ENCODE measurements around the gene NELL1.

The NELL1 gene

DNA sequence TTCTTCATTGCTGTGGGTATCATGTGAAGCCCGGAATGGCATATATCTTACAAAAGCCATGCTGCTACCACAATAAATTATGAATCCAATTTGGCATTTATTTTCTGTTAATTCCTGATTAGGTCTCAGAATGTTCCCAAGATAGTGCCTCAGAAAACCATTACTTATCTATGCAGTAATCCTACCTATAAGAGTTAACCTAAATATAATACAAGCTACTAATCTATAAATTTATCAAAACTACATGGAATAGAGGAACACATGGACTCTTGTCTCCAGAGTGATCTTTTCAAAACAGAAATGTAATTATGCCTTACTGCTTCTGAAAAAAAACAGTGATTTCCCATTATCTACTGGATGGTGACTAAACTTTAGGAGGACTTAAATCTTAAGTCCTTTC, 835.7 kb downstream of the NELL1 start:
- TF ChIP-seq CTCF (IDR thresholded peaks at IDR 0.05; ENCODE audit: borderline replicate concordance, extremely low read depth, low read length, poor library complexity, severe bottlenecking) (no peak), EZH2 (IDR thresholded peaks at IDR 0.05; ENCODE audit: borderline replicate concordance, low read depth, low read length, severe bottlenecking) (no peak)
- no peak overlapping the region for H3K4me3 ChIP-seq (ENCODE audit: low read depth in 1 of 2, low read length in 2 of 2)
- ATAC-seq (ENCODE audit: insufficient read depth, low read depth), result no peak

DNA sequence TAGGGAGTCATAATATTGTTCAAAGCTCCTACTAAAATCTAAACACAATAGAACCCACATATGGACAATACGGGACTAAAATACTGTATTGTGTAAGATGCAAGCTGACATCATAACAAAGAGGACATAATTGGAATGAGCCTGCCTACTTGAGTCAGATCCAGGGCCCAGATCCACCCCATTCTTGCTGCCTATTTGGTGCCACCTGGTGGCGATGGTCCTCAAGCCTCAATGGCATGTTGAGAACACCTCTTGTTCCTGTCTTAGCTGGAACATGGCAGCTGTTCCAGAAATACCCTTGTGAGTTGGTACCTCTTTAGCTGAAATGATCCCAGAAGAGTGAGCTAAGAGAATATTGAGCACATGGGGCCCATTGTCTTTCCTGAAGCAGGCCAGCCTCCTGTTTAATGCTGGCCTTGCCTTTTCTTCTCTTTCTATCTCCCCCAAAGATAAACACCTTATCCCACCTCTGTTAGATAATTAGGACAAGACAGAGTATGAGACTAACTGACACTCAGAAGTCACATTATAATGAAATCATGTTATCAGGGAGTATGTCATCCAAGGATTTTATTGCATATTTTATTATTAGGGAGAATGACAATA, 842.6 kb downstream of the NELL1 start:
- Histone ChIP-seq H3K4me2 (ENCODE audit: insufficient read depth, low read length) (no peak overlapping the region), H3K4me1 (ENCODE audit: insufficient read depth, low read length) (no peaks in the 10 kb centered on the region), H3K27ac (ENCODE audit: low read length) (no peak overlapping the region), H3K79me2 (ENCODE audit: insufficient read depth, low read length) (no peaks in the 10 kb centered on the region), H3K9me3 (ENCODE audit: insufficient read depth, low read length, severe bottlenecking) (no peaks in the 10 kb centered on the region), H3K9ac (ENCODE audit: low read depth, low read length) (no peak overlapping the region), H3K27me3 (ENCODE audit: insufficient read depth, low read length, poor library complexity) (no peaks in the 10 kb centered on the region), H3K4me3 (ENCODE audit: low read depth in 1 of 2, low read length in 2 of 2) (no peak overlapping the region), H4K20me1 (ENCODE audit: insufficient read depth, low read length) (no peaks in the 10 kb centered on the region), H2AFZ (ENCODE audit: low read depth, low read length) (no peak overlapping the region), H3K36me3 (ENCODE audit: insufficient read depth, low read length) (no peaks in the 10 kb centered on the region)
- ATAC-seq (ENCODE audit: insufficient read depth, low read depth), result peak; percentile 89
- peak; percentile 65 for DNase-seq
- TF ChIP-seq CTCF (IDR thresholded peaks at IDR 0.05; ENCODE audit: borderline replicate concordance, extremely low read depth, low read length, poor library complexity, severe bottlenecking) (peak; percentile 79), EZH2 (IDR thresholded peaks at IDR 0.05; ENCODE audit: borderline replicate concordance, low read depth, low read length, severe bottlenecking) (no peak)

More for the DNA sequence above, 835.7 kb downstream of the NELL1 start:
- no peaks in the 10 kb centered on the region for H3K4me1 ChIP-seq (ENCODE audit: insufficient read depth, low read length)
- H3K36me3 ChIP-seq (ENCODE audit: insufficient read depth, low read length), result no peaks in the 10 kb centered on the region
- H3K4me2 ChIP-seq (ENCODE audit: insufficient read depth, low read length), result no peak overlapping the region
- no peaks in the 10 kb centered on the region for H3K79me2 ChIP-seq (ENCODE audit: insufficient read depth, low read length)
- no peaks in the 10 kb centered on the region for H4K20me1 ChIP-seq (ENCODE audit: insufficient read depth, low read length)
- H2AFZ ChIP-seq (ENCODE audit: low read depth, low read length), result no peak overlapping the region
- no peak for DNase-seq
- no peaks in the 10 kb centered on the region for H3K9me3 ChIP-seq (ENCODE audit: insufficient read depth, low read length, severe bottlenecking)
- no peak overlapping the region for H3K9ac ChIP-seq (ENCODE audit: low read depth, low read length)
- no peaks in the 10 kb centered on the region for H3K27me3 ChIP-seq (ENCODE audit: insufficient read depth, low read length, poor library complexity)
- H3K27ac ChIP-seq (ENCODE audit: low read length), result no peak overlapping the region

DNA sequence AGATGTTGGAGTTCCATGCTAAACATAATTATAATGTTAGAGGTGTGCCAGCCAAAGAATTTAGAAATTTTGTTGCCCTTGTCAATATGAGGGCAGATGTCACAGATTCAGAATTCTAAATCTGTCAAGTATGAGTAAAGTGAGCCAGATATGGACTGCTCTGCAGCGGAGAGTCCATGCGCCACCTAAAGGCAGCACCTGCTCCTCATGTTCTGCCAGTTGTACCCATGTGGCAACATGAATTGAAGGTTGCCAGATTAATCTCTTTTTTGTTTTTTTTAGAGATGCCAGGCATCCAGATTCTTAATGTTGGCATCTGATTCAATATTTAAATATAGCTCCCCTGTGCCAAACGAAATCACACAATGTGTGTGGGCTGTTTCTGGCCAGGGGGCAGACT, 844.9 kb downstream of the NELL1 start:
- Histone ChIP-seq H3K79me2 (ENCODE audit: insufficient read depth, low read length) (no peaks in the 10 kb centered on the region), H2AFZ (ENCODE audit: low read depth, low read length) (no peak overlapping the region; the same call in 1 of the 2 replicates), H3K36me3 (ENCODE audit: insufficient read depth, low read length) (no peaks in the 10 kb centered on the region), H3K27me3 (ENCODE audit: insufficient read depth, low read length, poor library complexity) (no peaks in the 10 kb centered on the region), H3K27ac (ENCODE audit: low read length) (no peak overlapping the region), H3K4me1 (ENCODE audit: insufficient read depth, low read length) (no peaks in the 10 kb centered on the region), H3K4me3 (ENCODE audit: low read depth in 1 of 2, low read length in 2 of 2) (no peak overlapping the region), H4K20me1 (ENCODE audit: insufficient read depth, low read length) (no peaks in the 10 kb centered on the region), H3K4me2 (ENCODE audit: insufficient read depth, low read length) (no peak overlapping the region), H3K9ac (ENCODE audit: low read depth, low read length) (no peak overlapping the region), H3K9me3 (ENCODE audit: insufficient read depth, low read length, severe bottlenecking) (no peaks in the 10 kb centered on the region)
- DNase-seq (peak; percentile 11), ATAC-seq (ENCODE audit: insufficient read depth, low read depth) (peak; percentile 54; the same call in 1 of the 3 replicates)
- no peak for TF ChIP-seq EZH2 (IDR thresholded peaks at IDR 0.05; ENCODE audit: borderline replicate concordance, low read depth, low read length, severe bottlenecking)
- TF ChIP-seq CTCF (IDR thresholded peaks at IDR 0.05; ENCODE audit: borderline replicate concordance, extremely low read depth, low read length, poor library complexity, severe bottlenecking), result peak; percentile 47
